Smooth muscle cell of trachea (primary cell): Measurements from ENCODE around the gene SORL1. TPM values are rescaled to one million over a fixed set of nuclear protein-coding genes. Genes with fewer than 3 reads are reported as not detected.

Experiments
- total RNA-seq: library from RNA; depleted of rRNA; stranded (reverse); fragments of >200 nt; gene quantifications from 2 replicates; pipeline ENCODE4 v1.2.1, GENCODE V29; 2014

The SORL1 gene
- 1.5 and 2.0 TPM in 2 replicates for total RNA-seq

GRCh38 chr11:121451986-121452608, at the start of gene SORL1:
Gene SORL1 (plus strand): TSS chr11:121452314. CDS start chr11:121452332, 18 bp downstream.

DNA sequence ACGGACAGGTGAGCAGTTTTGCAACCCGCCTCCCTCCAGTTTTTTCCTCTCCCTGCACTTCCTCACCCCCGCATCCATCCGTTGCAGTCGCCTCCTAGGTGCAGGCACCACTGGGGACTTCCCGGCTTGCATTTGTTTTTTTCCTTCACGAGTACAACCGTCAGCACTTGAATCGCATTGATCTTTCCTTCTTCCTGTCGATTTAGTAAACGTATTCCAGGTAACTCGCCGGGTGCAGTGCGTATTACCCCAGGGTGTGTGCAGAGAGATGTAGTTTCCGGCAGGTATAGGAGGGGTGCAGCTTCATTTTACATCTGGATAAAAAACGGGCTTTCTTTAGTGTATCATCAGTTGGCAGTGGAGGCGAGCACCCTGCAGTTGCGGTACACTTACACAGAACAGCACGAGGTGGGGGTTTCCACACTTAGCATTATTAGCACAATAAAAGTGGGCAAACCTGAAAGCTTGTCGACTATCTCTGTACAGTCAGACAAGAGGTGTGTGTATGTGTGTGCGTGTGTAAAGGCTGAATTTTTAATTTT, 566 bp downstream of the SORL1 start, which contains the start of gene SORL1-AS1:
SORL1-AS1 (minus strand) TSS at position 359 of the 542 bp plus-strand sequence.

Other genes with a start within 250 kb of the SORL1 start
- 40.4 and 51.5 TPM in 2 replicates for gene SC5D, start 159.5 kb upstream of the SORL1 start, total RNA-seq